Glomerular visceral epithelial cell (primary cell): ENCODE data around the gene CHN2.
A peak's percentile ranks its signal among the peaks of the same experiment; 100 is the strongest.

Experiments used
- DNase-seq: peaks from one replicate; pipeline ENCODE4 v3.0.0-alpha.2; 2016; ENCODE audit errors: extremely low spot score

CHN2 gene

GRCh38 chr7:29332875-29333855 is 138.6 kb downstream of the CHN2 start:
- no peak for DNase-seq

DNA sequence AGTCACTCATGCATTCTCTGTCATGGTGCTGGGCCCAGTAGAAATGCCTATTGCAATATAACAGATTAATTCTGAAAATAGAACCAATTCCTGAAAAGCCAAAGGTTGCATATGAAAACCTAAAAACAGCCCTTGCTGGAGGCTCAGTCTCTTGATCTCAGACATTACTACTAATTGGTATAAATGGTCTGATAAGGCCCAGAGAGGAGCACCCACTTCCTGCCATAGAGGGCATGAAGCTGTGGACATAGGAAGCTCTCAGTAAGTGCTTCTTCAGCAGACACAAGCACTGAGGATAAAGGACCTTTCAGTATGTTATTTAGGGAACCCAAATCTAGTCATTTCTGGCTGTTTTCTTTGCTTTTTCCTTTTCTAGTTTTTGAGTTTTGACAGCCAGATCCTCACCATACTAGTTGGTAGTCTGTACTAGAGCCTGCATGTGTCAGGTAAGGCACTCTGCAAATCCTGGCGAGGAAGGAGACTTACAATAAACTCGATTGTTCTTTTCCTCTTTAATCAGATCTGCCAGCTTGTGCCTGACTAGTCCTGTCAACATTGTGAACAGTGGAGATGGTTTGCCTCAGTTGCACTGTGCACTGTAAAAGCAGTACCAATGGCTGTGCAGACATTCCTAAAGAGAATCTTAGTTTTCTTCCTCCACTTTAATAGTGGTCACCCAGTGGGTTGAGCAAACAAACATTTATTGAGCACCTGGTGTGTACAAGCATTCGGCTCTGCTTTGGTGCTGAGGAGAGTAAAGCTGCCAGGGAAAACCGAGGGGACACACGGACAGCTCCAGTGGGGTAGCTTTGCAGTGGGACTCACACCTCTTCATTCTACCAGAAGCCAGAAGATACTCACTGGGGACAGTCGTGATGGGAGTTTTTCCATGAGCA is 140.9 kb downstream of the CHN2 start:
- no peak for DNase-seq

GRCh38 chr7:29337546-29338116 is 143.1 kb downstream of the CHN2 start:
- no peak for DNase-seq

DNA sequence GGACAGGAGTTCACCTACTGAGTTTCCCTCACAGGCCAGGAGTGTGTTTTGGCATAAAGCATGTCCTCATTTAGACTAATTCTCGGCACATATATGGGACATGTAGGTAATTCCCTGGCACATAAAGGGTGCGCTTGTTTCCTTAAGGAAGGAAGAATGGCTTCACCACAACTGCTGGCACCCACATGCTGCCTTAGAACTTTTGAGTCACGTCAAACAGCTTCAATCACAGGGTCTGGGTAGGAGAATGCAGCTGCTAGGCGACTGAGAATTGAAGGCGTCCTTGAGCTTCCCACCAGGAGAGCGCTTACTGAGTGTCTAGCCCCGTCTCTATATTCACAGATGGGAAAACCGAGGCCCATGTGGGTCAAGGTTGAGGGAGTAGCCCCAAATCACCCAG is 146.1 kb downstream of the CHN2 start:
- no peak for DNase-seq

DNA sequence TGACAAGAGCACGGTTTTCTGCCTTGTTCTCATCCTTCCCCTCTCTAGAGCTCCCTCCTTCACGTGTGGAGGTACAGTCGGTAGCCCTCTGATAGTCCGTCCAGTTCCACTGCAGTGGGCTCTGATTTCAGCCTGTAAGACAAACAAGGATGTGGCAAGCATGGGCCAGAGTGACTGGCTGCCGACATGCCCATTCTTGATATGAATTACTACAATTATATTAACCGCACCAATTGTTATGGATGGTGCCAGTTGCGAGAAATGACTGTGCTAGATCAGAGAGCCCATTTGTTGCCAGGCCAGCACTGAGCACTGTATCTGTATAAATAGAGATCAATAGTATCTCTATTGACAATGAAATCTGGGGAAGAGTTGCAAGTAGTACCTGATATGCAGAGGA is 146.6 kb downstream of the CHN2 start:
- DNase-seq, result no peak

- no peak for DNase-seq
These were observed 148.2 kb downstream of the CHN2 start for GRCh38 chr7:29342761-29343160.

DNA sequence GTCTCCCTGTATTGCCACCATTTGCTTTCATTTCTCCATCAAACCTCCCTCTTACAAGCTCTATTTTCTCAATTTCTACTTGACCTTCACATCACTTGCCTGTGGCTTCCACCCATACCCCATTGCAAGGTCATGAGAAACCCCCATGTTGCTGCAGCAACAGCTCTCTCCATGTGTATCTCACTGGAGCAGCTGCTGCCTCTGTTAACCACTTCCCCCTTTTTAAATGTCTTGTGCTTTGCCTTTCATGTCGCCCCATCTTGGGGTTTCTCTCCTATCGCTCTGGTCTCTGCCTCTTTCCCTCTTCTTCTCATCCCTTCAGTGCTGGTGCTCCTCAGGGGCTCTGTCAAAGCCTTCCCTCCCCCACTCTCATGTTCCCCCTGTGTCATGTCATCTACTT is 148.8 kb downstream of the CHN2 start:
- no peak for DNase-seq

- no peak for DNase-seq
These were observed 149.9 kb downstream of the CHN2 start for GRCh38 chr7:29344334-29344978.

DNA sequence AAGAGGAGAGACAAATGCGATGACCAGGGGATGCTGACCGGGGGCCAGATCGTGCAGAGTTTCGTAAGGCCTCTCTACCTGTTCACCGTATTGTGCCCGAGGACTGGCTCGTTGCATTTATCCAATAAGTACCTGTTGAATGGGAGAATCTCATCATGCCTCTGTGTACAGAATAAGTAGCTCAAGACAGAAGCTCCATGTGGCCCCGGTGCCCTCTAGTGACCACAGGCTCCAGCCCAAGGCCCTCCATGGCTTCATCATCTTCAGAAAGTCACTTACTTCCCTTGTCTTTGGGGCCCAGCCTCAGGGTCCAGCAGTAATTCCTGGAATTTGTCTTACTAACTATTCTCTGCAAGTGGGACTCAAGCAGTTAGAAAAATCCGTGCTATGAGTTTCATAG is 151.0 kb downstream of the CHN2 start:
- DNase-seq, result peak; percentile 5

DNA sequence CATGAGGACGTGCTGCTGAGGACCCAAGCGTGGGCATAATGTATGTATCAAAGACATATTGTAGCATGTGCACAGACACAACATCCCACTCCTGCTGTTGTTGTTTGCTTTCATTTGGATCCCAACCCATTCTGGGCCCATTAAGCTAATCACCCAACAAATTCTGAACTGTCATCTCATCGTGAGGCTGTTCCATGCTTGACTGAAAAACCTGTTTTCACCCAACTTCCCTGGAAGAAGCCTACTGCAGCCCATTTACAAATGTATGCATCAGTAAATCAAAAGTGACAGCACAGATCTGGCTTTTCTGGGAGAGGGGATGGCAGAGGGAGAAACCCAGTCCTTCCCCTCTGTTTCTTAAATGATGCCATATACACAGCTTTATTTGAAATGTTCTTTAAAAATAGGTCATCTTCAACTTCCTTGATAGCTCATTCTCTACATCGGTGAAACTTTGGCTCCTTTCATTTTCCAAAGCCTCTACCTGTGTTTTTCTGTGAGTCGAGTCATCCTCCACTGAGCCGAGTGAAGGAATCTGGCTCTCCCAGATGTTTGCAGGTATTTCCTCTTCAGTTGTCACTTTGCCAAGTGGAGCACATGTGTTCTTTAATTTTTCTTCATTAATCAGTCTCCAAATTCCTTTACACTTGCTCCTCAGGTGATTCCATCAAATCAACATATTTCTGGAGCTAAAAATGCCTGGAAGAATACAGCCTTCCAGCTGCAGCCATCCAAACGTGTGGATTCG is 151.8 kb downstream of the CHN2 start:
- DNase-seq, result no peak

DNA sequence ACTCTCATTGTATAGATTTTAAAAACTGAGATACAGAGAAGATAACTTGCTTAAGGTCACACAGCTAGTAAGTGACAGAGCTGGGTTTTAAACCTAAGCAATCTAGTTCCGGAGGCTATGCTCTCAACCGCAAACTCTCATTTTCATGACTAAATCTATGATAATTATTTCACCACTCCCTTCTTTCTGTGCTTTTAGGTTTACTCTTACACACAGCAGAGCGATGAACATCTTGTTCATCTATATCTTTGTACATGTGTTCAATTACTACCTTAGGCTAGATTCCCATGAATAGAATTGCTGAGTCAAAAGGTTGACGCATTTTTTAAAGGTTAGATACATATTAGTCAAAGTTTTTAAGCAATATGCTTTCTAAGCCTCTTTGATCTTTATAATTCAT is 154.8 kb downstream of the CHN2 start:
- no peak for DNase-seq

GRCh38 chr7:29350351-29350750 is 155.8 kb downstream of the CHN2 start:
- peak; percentile 9 for DNase-seq

GRCh38 chr7:29352041-29352440 is 157.5 kb downstream of the CHN2 start:
- no peak for DNase-seq

DNA sequence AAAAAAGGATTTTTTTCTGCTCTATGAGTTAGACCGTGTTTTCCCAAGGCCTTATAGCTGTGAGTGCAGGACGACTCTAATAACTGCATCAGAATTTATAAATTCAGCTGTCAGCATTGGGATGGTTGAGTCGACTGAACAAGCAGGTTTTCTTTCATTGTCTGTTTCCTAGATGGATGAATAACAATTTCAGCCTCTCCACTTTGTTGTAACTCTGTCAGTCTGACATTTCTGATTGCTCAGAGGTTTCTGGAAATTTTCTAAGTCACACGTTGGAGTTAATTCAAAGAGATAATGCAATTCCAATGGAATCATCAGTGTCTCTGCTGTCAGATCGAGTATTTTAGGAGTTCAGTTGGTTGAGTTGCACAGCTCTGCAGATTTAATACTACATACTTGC is 159.2 kb downstream of the CHN2 start:
- no peak for DNase-seq

DNA sequence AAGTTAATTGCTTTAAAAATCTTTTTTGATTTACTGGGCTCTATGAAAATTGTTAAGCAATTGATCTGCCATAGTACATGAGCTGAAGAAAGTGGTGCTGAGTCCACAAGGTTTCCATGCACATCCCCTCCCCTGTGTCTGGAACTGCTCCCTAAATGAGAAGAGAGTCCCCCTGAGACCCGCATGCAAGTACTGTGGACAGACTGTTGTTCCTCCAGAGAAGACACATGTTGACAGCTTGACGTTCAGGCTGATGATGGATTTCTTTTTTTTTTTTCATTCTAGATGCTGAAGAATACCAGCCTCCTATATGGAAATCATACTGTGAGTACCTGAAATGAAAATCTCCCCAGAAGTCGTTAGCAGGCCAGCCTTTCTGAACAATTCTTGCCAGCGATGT is 159.8 kb downstream of the CHN2 start:
- DNase-seq, result no peak

- DNase-seq, result no peak
These were observed 160.8 kb downstream of the CHN2 start for GRCh38 chr7:29355388-29355787.

- DNase-seq, result no peak
These were observed 162.1 kb downstream of the CHN2 start for GRCh38 chr7:29356631-29357030.

GRCh38 chr7:29359482-29360093 is 165.0 kb downstream of the CHN2 start:
- DNase-seq, result no peak

DNA sequence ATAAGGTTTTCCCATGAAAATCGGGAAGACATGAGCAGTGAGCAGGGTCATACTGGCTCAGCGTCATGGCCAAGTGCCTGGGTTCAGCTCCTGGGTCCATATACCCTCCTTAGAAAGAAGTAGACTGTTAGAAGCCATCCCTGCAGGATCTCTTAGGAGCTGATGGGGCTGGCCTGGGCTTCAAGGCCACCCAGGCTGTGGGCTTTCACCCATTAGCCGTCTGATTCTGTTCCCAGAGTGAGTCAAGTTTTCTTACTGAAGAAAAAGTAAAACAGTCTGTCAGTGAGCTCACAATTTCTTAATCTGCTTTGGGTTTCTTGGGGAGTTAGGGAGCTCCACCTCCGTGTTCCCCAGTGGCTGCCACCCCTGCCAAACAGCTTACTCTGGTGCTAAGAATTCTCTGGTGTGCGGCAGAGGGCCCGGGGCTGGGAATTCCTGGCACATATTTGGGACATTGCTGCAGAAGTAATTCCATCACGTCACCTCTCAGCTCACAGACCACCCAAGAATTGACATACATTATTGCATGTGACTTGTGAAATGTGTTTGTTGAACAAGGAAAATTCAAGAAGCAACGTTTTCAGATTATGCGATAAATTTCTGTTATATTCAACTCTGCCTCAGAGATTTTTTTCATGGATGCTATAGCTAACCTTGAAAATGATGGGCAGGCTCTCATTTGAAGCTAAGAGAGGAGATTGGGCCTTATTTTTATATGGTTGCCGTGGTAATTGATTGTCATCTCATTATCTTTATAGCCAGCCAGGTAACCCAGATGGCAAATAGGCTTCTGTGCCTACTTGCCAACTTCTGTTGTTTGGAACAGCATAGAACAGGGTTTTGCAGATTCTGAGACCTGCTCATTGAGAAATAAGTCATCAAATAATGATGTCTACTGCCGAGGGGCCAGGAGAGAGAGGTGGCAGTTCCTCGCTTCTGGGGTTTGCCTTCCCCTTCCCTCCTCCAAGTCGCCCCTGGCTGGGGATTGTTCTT is 166.4 kb downstream of the CHN2 start:
- DNase-seq, result no peak
